HL-60/S4 treated with retinoic acid at 250 ng/mL for 4 days and 3 days (cell line): ENCODE results near the gene EFCAB8.

ENCODE experiments used
- in situ Hi-C: fragments of 300-500 bp; cut with MboI; formaldehyde crosslinking; loops from 2 replicates; pipeline ENCODE4 v1.7.0; 2022; ENCODE audit warnings: low sequenced_read_pairs

The EFCAB8 gene

DNA sequence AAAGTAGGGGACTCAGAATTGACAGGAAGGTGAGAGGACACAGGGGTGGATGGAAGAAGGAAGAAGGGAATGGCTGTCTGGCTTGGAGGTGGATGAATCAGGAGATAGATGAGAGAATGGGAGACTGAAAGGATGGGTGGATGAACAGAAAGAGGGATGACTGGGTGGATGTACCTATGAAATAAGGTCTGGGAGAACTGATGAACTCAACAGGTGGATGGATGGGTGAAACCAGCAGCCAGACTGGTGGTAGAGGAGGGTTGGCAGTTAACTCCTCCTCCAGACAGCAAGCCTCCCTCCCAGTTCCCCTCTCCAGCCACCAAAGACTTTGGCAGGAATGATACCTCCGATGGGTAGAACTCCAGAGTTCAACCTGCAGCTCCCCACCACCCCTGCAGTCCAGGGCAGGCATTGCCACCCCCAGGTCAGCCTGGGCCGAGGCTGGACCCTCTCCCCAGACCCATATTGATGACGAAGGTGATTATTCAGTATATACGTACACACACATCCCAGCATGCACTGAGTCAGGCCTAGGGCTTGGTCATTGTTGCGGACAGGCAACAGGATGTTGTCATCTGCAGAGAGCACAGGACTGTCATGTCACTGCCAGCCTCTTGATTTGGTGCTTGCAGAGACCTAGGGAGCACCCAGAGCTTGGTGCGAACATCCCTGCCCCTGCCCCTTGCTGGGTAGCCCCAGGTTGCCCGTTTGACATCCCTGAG is 143.5 kb downstream of the EFCAB8 start:
- in situ Hi-C loops, result no loop called here

DNA sequence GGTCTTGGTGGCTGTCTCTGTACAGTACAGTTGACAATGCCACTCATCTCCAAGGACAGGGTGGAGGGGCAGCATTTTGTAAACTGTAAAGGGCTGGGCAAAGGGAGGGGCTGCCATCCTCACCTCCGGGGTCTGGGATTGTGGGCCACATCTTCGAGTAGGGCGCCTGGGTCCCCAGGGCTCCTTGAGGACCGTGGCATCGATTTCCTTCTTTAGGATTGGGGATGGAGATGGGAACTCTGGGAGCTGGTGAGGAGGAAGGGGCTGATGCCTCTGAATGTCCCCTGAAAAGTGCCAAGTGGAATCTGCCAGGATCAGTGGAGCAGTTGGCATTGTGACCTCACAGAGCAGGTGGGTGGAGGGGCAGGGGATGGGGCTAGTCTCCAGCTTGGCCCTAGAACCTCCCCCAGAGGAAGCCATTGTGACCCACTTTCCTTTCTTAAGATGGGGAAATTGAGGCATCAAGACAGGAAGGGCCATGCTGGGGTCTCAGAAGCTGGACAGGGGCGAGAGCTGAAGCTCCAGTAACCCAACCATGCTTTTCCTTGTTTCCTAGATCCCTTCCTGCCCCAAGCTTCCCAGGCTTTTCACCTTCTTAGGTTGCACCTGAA is 145.5 kb downstream of the EFCAB8 start, which contains the start of gene SUN5:
Gene SUN5, minus strand, starts transcription at position 293 of the 611 bp plus-strand sequence. Its CDS starts 93 bp downstream, at position 200.
- in situ Hi-C loops, result no loop called here

- in situ Hi-C loops, result no loop called here
Measured at GRCh38 chr20:33005132-33005566, 146.4 kb downstream of the EFCAB8 start.

- in situ Hi-C loops, result no loop called here
Measured at GRCh38 chr20:33005908-33006775, 147.4 kb downstream of the EFCAB8 start.

DNA sequence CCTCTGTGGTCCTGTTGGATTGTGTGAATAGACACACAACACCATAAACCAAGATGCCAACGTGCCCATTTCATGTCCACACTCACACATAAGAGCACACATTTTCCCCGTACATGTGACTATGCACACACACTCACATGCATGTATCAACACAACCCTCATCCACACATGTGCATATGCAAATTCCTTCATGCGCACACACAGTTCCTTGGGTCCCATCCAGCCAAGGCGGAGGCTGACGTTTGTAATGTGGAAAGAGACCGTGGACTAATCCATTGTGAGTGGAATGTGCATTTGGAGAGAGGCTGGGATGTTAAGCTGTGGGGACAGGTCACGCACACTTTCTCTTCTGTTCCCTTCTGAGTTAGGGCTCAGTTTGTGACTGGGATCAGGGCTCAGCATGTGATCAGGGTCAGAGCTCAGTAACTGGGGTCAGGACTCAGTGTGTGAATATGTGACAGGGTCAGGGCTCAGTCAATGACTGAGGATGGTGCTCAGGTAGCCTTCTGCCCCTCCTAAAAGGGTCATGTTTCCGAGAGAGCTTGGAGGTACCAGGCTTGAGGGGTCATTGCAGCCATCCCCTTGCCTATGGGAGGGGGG is 148.2 kb downstream of the EFCAB8 start:
- in situ Hi-C loops, result no loop called here

GRCh38 chr20:33007376-33008335 is 148.9 kb downstream of the EFCAB8 start, which contains the start of gene BPIFB2:
Gene BPIFB2, plus strand, starts transcription at chr20:33007704. Its CDS starts 871 bp downstream, at chr20:33008575.
- in situ Hi-C loops, result no loop called here

GRCh38 chr20:33008336-33009213 is 149.9 kb downstream of the EFCAB8 start:
- in situ Hi-C loops, result no loop called here

DNA sequence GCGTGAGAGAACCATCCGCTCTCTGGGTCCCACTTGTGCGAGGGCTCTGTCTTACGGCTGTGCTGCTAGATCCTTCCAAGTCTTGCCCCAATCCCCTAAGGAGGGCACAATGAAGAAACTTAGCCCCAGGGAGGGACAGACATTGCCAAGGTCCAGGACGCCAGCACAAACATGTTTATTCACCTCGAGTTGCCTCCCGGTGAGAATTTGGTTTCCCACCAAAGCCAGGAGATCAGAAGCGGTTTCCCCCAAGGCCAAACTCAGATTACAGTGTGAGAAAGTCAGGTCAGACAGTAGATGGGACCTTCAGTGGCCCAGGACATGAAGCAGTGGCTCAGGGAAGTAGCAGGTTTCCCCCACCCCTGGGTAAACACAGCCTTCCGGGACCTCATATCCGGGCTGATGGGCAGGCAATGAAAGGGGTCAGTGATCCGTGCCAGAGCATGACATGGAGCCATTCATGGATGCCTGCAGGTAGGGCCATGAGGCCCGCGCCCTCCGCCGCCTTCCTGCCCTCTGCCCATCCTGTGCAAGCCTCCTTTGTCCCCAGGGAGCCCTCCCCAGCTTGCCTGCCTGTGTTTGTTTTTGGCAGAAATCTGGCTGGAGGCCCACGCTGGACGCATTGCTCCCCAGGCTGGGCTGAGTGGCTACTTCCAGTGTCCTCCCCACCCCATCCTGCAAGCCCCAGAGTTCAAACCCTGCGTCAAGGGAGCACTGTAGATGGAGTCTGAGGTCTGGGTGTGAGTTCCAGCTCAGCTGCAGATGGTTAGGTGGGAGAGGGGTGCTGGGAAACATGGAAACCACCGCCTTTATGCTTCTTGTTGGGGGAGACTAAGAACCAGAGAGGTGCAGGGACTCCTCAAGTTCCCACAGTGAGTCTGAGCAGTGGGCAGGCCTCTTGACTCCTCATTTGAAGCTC is 150.8 kb downstream of the EFCAB8 start:
- in situ Hi-C loops, result no loop called here

DNA sequence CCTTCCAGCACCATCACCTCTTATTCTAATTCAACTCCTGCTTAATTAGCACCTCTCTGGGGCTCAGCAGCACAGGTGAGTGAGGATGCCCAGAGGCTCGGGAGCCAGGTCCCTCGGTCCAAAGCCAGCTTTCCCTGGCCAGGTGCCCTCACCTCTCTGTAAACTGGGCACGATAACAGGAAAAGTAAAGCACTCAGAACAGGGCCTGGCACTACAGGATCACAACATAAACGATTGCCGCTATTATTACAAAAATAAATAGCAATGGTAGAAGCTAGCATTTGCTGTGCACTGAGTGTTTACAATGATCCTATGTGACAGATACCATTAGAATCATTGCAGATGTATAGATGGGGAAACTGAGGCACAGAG is 151.4 kb downstream of the EFCAB8 start:
- in situ Hi-C loops, result no loop called here

GRCh38 chr20:33010674-33011449 is 152.1 kb downstream of the EFCAB8 start:
- in situ Hi-C loops, result no loop called here
